ENCODE results near the gene PNMT.

DNA sequence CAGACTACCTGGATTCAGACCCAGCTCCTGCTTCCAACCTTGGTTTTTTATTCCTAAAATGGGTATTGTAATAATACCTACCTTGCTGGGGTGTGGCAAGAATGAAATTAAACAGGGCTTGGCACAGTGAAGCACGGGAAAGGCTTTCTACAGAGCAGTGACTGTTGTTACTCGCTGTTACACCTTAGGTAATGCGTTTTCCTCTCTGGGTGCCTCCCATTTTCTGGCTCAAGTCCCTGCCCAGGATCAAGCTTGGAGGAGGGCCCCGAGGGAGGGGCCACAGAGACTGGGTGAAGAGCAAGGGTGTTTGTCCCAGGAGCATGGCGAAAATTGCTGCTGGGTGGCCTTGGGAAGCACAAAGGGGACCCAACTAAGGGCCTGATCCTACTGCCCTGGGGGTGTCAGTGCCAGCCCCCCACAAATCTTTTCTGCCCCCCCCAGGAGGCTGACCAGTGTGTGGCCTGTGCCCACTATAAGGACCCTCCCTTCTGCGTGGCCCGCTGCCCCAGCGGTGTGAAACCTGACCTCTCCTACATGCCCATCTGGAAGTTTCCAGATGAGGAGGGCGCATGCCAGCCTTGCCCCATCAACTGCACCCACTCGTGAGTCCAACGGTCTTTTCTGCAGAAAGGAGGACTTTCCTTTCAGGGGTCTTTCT is 48.8 kb downstream of the PNMT start:
- TF ChIP-seq, protein P1, sequence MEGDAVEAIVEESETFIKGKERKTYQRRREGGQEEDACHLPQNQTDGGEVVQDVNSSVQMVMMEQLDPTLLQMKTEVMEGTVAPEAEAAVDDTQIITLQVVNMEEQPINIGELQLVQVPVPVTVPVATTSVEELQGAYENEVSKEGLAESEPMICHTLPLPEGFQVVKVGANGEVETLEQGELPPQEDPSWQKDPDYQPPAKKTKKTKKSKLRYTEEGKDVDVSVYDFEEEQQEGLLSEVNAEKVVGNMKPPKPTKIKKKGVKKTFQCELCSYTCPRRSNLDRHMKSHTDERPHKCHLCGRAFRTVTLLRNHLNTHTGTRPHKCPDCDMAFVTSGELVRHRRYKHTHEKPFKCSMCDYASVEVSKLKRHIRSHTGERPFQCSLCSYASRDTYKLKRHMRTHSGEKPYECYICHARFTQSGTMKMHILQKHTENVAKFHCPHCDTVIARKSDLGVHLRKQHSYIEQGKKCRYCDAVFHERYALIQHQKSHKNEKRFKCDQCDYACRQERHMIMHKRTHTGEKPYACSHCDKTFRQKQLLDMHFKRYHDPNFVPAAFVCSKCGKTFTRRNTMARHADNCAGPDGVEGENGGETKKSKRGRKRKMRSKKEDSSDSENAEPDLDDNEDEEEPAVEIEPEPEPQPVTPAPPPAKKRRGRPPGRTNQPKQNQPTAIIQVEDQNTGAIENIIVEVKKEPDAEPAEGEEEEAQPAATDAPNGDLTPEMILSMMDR (conservative IDR thresholded peaks at IDR 0.05; ENCODE audit: low read depth, low read length): no peak
- TF ChIP-seq EZH2phosphoT487 (IDR thresholded peaks at IDR 0.05; ENCODE audit: borderline replicate concordance, low read length) (no peak), EZH2 (IDR thresholded peaks at IDR 0.05; ENCODE audit: low read length, unreplicated experiment) (no peak)
